HEK293T (cell line): ENCODE results near the gene HOXA3.

Experiments
- CTCF ChIA-PET: fragments of 350-600 bp; formaldehyde crosslinking; extraction: SDS; loops from one replicate; lab custom pipeline; 2021; ENCODE audit warnings: antibody characterized with exemption, inconsistent platforms; lab: Yijun Ruan, JAX
- POLR2A ChIA-PET: fragments of 350-600 bp; formaldehyde crosslinking; extraction: SDS; loops from one replicate; lab custom pipeline; 2020; ENCODE audit warnings: antibody characterized with exemption, inconsistent platforms; lab: Yijun Ruan, JAX
- DNase-seq: peaks from one replicate; pipeline ENCODE4 v3.0.0; 2012; ENCODE audit warnings: mixed read lengths; ENCODE audit errors: extremely low spot score
- ARNT ChIP-seq: fragments of 450-650 bp; IDR thresholded peaks from 2 replicates; pipeline ENCODE4 v1.6.1; 2017; ENCODE audit warnings: mild to moderate bottlenecking
- BHLHE40 ChIP-seq: fragments of 450-650 bp; IDR thresholded peaks from 2 replicates; pipeline ENCODE4 v1.6.1; 2016; ENCODE audit warnings: mild to moderate bottlenecking, moderate library complexity, borderline replicate concordance
- CTBP1 ChIP-seq: fragments of 450-650 bp; IDR thresholded peaks from 2 replicates; pipeline ENCODE4 v1.6.1; 2016; ENCODE audit warnings: borderline replicate concordance
- ELF4 ChIP-seq: fragments of 450-650 bp; IDR thresholded peaks from 2 replicates; pipeline ENCODE4 v1.6.1; 2017; ENCODE audit warnings: antibody characterized with exemption
- FOXA1 ChIP-seq: fragments of 450-650 bp; IDR thresholded peaks from 2 replicates; pipeline ENCODE4 v1.6.1; 2016; ENCODE audit warnings: mild to moderate bottlenecking
- FOXK2 ChIP-seq: fragments of 450-650 bp; IDR thresholded peaks from 2 replicates; pipeline ENCODE4 v1.6.1; 2016; ENCODE audit warnings: mild to moderate bottlenecking
- FOXM1 ChIP-seq: fragments of 450-650 bp; IDR thresholded peaks from 2 replicates; pipeline ENCODE4 v1.6.1; 2017; ENCODE audit warnings: mild to moderate bottlenecking, borderline replicate concordance
- HDGF ChIP-seq: fragments of 450-650 bp; IDR thresholded peaks from 2 replicates; pipeline ENCODE4 v1.6.1; 2017; ENCODE audit warnings: antibody characterized with exemption, borderline replicate concordance
- L3MBTL2 ChIP-seq: fragments of 450-650 bp; conservative IDR thresholded peaks from 2 replicates; pipeline ENCODE4 v1.6.1; 2016; ENCODE audit warnings: mild to moderate bottlenecking
- LEF1 ChIP-seq: fragments of 450-650 bp; IDR thresholded peaks from 2 replicates; pipeline ENCODE4 v1.6.1; 2017; ENCODE audit warnings: mild to moderate bottlenecking, borderline replicate concordance
- NFRKB ChIP-seq: fragments of 450-650 bp; IDR thresholded peaks from 2 replicates; pipeline ENCODE4 v1.6.1; 2016; ENCODE audit warnings: mild to moderate bottlenecking, moderate library complexity
- PKNOX1 ChIP-seq: fragments of 450-650 bp; IDR thresholded peaks from 2 replicates; pipeline ENCODE4 v1.6.1; 2016
- SP1 ChIP-seq: fragments of 450-650 bp; IDR thresholded peaks from 2 replicates; pipeline ENCODE4 v1.6.1; 2017
- SUZ12 ChIP-seq: fragments of 450-650 bp; IDR thresholded peaks from 2 replicates; pipeline ENCODE4 v1.6.1; 2016; ENCODE audit warnings: mild to moderate bottlenecking
- TARDBP ChIP-seq: fragments of 450-650 bp; IDR thresholded peaks from 2 replicates; pipeline ENCODE4 v1.6.1; 2016
- ZNF384 ChIP-seq: fragments of 450-650 bp; IDR thresholded peaks from 2 replicates; pipeline ENCODE4 v1.6.1; 2016

The HOXA3 gene

GRCh38 chr7:27170426-27171324, 18.3 kb upstream of the HOXA3 start:
- no peak for DNase-seq
- TF ChIP-seq ARNT (no peak), ELF4 (no peak), PKNOX1 (peak; percentile 39; the same call in 1 of the 2 replicates), L3MBTL2 (no peak), NFRKB (no peak), BHLHE40 (no peak), CTBP1 (0 out of 2 replicates have a peak, but pooled peaks have one; percentile 20), SUZ12 (no peak), LEF1 (no peak), HDGF (no peak), TARDBP (no peak), FOXA1 (no peak)
- CTCF ChIA-PET = interaction anchor here (1.4 kb wide), 1 partner anchor 9 kb away, joined by 8 read pairs; no protein-coding TSS in a partner anchor
- POLR2A ChIA-PET = interaction anchor here (0.8 to 13.6 kb wide), 8 partner anchors 9 to 972 kb away, joined by 3 to 367 read pairs (median 8); partner anchors contain the start of genes HNRNPA2B1, HOXA11, HOXA3 and HOXA5

- ChIA-PET POLR2A (interaction anchor here (0.8 to 13.6 kb wide), 11 partner anchors 9 to 972 kb away, joined by 3 to 367 read pairs (median 4); partner anchors contain the start of genes HNRNPA2B1, HOXA11, HOXA3 and HOXA4), CTCF (interaction anchor here (1.4 kb wide), 1 partner anchor 10 kb away, joined by 8 read pairs; no protein-coding TSS in a partner anchor)
- TF ChIP-seq ZNF384 (no peak), FOXM1 (peak; percentile 27; the same call in 1 of the 2 replicates)
- DNase-seq = no peak
These were observed 17.5 kb upstream of the HOXA3 start for GRCh38 chr7:27169658-27170425.

GRCh38 chr7:27168265-27168947, 16.0 kb upstream of the HOXA3 start:
- no peak for DNase-seq
- POLR2A ChIA-PET = interaction anchor here (0.5 to 13.6 kb wide), 11 partner anchors 9 to 1403 kb away, joined by 3 to 367 read pairs (median 4); partner anchors contain the start of genes HOXA11, HOXA3, HOXA4 and HOXA5
- CTCF ChIA-PET = interaction anchor here (0.5 kb wide), 1 partner anchor 1041 kb away, joined by 3 read pairs; no protein-coding TSS in a partner anchor
- TF ChIP-seq HDGF = 0 out of 2 replicates have a peak, but pooled peaks have one; percentile 60
- TF ChIP-seq TARDBP = no peak

GRCh38 chr7:27167916-27168264, 15.5 kb upstream of the HOXA3 start:
- DNase-seq = no peak
- TF ChIP-seq BHLHE40 (no peak), ARNT (no peak), HDGF (no peak), L3MBTL2 (no peak), FOXA1 (no peak), SUZ12 (no peak), ELF4 (no peak), NFRKB (no peak)
- POLR2A ChIA-PET = interaction anchor here (0.9 to 13.6 kb wide), 6 partner anchors 11 to 1307 kb away, joined by 3 to 367 read pairs (median 13); partner anchors contain the start of genes HOXA11, HOXA3, HOXA5 and HOXA6
- CTCF ChIA-PET = no interaction called here

GRCh38 chr7:27166531-27167505, 14.4 kb upstream of the HOXA3 start:
- DNase-seq = no peak
- TF ChIP-seq PKNOX1 = no peak
- TF ChIP-seq ARNT = no peak
- no peak for TF ChIP-seq FOXK2
- TF ChIP-seq LEF1 = no peak
- TF ChIP-seq SP1 = no peak
- TF ChIP-seq FOXM1 = no peak
- TF ChIP-seq NFRKB = no peak
- no peak for TF ChIP-seq FOXA1
- no peak for TF ChIP-seq ELF4
- TF ChIP-seq HDGF = no peak
- TF ChIP-seq SUZ12 = no peak
- no peak for TF ChIP-seq BHLHE40
- no peak for TF ChIP-seq CTBP1
- no peak for TF ChIP-seq ZNF384
- TF ChIP-seq L3MBTL2 = no peak
- TF ChIP-seq TARDBP = no peak
- POLR2A ChIA-PET = interaction anchor here (0.9 to 13.6 kb wide), 13 partner anchors 10 to 970 kb away, joined by 3 to 367 read pairs (median 7); partner anchors contain the start of genes HOXA11, HOXA3, HOXA5 and HOXA6
- CTCF ChIA-PET = no interaction called here
